GM12878 (cell line): ENCODE measurements around the gene DMD. TPM values are rescaled to one million over a fixed set of nuclear protein-coding genes. Genes with fewer than 3 reads are reported as not detected.

Experiments
- ATAC-seq: fragments of 200-7000 bp; cut with Tn5 transposase; 3 replicates; pipeline ENCODE4 v1.9.1; 2020; ENCODE audit warnings: mild to moderate bottlenecking, moderate library complexity
- BruUV-seq: library from RNA; stranded (reverse); fragments of 400-500 nt; replicated peaks from 2 replicates; lab custom pipeline; 2021; lab: Mats Ljungman, UMichigan
- CTCF ChIA-PET: fragments of 300-600 bp; sonication (Branson Sonifier 250); formaldehyde crosslinking; extraction: SDS; loops from one replicate; lab custom pipeline; 2021; ENCODE audit warnings: inconsistent platforms; lab: Yijun Ruan, JAX
- POLR2A ChIA-PET: fragments of 350-600 bp; formaldehyde crosslinking; extraction: SDS; loops from one replicate; lab custom pipeline; 2021; ENCODE audit warnings: inconsistent platforms; lab: Charles Lee
- RAD21 ChIA-PET: fragments of 300-600 bp; sonication (Branson Sonifier 250); formaldehyde crosslinking; loops from one replicate; lab custom pipeline; 2023; ENCODE audit warnings: antibody characterized with exemption; ENCODE audit not compliant: unreplicated experiment; lab: Charles Lee
- SMC1A ChIA-PET: fragments of 300-600 bp; sonication (Branson Sonifier 250); formaldehyde crosslinking; loops from one replicate; lab custom pipeline; 2023; ENCODE audit not compliant: unreplicated experiment, uncharacterized antibody; lab: Charles Lee
- DNase-seq: peaks from one replicate; pipeline ENCODE4 v3.0.0-alpha.2; 2011; ENCODE audit warnings: low read depth, low spot score
- FAIRE-seq: peaks from 3 replicates; lab custom pipeline; 2011; peaks lifted over from hg19 to GRCh38; lab: Jason Lieb, UNC
- H2AFZ ChIP-seq: 2 replicates; pipeline ENCODE4 v1.6.0; 2011; ENCODE audit warnings: low read depth, low read length, control low read depth; ENCODE audit not compliant: control insufficient read depth
- H3K27ac ChIP-seq: 2 replicates; pipeline ENCODE4 v1.5.1; 2011; ENCODE audit warnings: control low read depth; ENCODE audit not compliant: control insufficient read depth, insufficient read depth
- H3K27me3 ChIP-seq, 2 experiments: replicated peaks in 1 of 2; 2 replicates each; pipeline versions ENCODE4 v1.6.0 to v1.6.1; 2011; ENCODE audit warnings: low read length in 1 of 2; ENCODE audit not compliant: control insufficient read depth in 2 of 2, insufficient read depth in 2 of 2
- H3K36me3 ChIP-seq, 2 experiments: 2 replicates each; pipeline ENCODE4 v1.5.1; 2011; ENCODE audit warnings: low read length in 1 of 2; ENCODE audit not compliant: control insufficient read depth in 2 of 2, insufficient read depth in 2 of 2
- H3K4me1 ChIP-seq: 2 replicates; pipeline ENCODE4 v1.6.1; 2011; ENCODE audit warnings: mild to moderate bottlenecking, low read length, moderate library complexity, mixed read lengths; ENCODE audit not compliant: control insufficient read depth, insufficient read depth
- H3K4me2 ChIP-seq: 2 replicates; pipeline ENCODE4 v1.6.0; 2011; ENCODE audit warnings: control low read depth; ENCODE audit not compliant: control insufficient read depth, insufficient read depth
- H3K4me3 ChIP-seq: fragments of 200-600 bp; sonication (generic); 2 replicates; pipeline ENCODE4 v1.5.1; 2016
- H3K79me2 ChIP-seq: 2 replicates; pipeline ENCODE4 v1.6.0; 2011; ENCODE audit warnings: low read length; ENCODE audit not compliant: control insufficient read depth, insufficient read depth
- H3K9ac ChIP-seq: 2 replicates; pipeline ENCODE4 v1.8.0; 2011; ENCODE audit warnings: low read length, control low read depth, mixed read lengths; ENCODE audit not compliant: control insufficient read depth, insufficient read depth
- H3K9me3 ChIP-seq: replicated peaks from 3 replicates; pipeline ENCODE4 v1.5.1; 2011; ENCODE audit warnings: mild to moderate bottlenecking, low read length; ENCODE audit not compliant: control insufficient read depth, insufficient read depth
- H4K20me1 ChIP-seq: 2 replicates; pipeline ENCODE4 v1.6.0; 2011; ENCODE audit not compliant: control insufficient read depth, insufficient read depth
- DPF2 ChIP-seq: fragments of 450-650 bp; IDR thresholded peaks from 2 replicates; pipeline ENCODE4 v1.6.1; 2017; ENCODE audit warnings: mild to moderate bottlenecking
- FOXK2 ChIP-seq: fragments of 450-650 bp; IDR thresholded peaks from 2 replicates; pipeline ENCODE4 v1.6.1; 2017; ENCODE audit warnings: mild to moderate bottlenecking, moderate library complexity
- JUNB ChIP-seq: IDR thresholded peaks from 2 replicates; pipeline ENCODE4 v1.6.1; 2016; ENCODE audit warnings: antibody characterized with exemption, mild to moderate bottlenecking
- PAX8 ChIP-seq: fragments of 450-650 bp; IDR thresholded peaks from 2 replicates; pipeline ENCODE4 v1.6.1; 2017; ENCODE audit warnings: mild to moderate bottlenecking, moderate library complexity
- SP1 ChIP-seq: IDR thresholded peaks from one replicate; pipeline ENCODE4 v1.6.1; 2011; ENCODE audit warnings: low read depth, low read length
- SREBF2 ChIP-seq: IDR thresholded peaks from 2 replicates; pipeline ENCODE4 v1.6.1; 2012; ENCODE audit warnings: mild to moderate bottlenecking, low read length
- ZNF274 ChIP-seq: IDR thresholded peaks from one replicate; pipeline ENCODE4 v1.8.0; 2011; ENCODE audit not compliant: insufficient read length, insufficient read depth
- WGBS: methylation state at CpG from one replicate; pipeline ENCODE4 v1.1.6; 2016; ENCODE audit warnings: low lambda C conversion rate; ENCODE audit not compliant: insufficient replicate concordance, insufficient coverage; ENCODE audit errors: missing lambda C conversion rate; 5-methylcytosine and 5-hydroxymethylcytosine counted together
- in situ Hi-C: fragments of 300-500 bp; cut with MboI; formaldehyde crosslinking; loops from 9 replicates; pipeline ENCODE4 v1.14.3; 2018; ENCODE audit warnings: mixed read lengths
- intact Hi-C: fragments of 100-400 bp; cut with micrococcal nuclease; formaldehyde crosslinking; loops from one replicate; pipeline ENCODE4 v1.14.2; 2022; ENCODE audit not compliant: unreplicated experiment
- polyA plus RNA-seq, 11 experiments: library from polyadenylated mRNA; depleted of rRNA in 4 of 11; unstranded in 6 of 11; stranded (reverse) in 5 of 11; fragments of >200 nt; fragmentation: Nextera tagmentation in 4 of 11; fragmentation: Illumina TruSeq in 1 of 11; extraction: Ambion mirVana in 4 of 11; extraction: Trizol in 1 of 11; gene quantifications; 1 replicate in 1 of 11; 2 replicates in 10 of 11; pipeline versions ENCODE4 v1.2.1 to v1.2.3, GENCODE V29; 2011 to 2016; ENCODE audit warnings: inconsistent platforms in 2 of 11, missing spikeins in 2 of 11, low read depth in 1 of 11
- total RNA-seq, 4 experiments: library from RNA; depleted of rRNA in 3 of 4; stranded (reverse); fragments of >200 nt in 3 of 4; fragmentation: Illumina TruSeq in 1 of 4; extraction: Trizol in 1 of 4; gene quantifications; 2 replicates each; pipeline versions ENCODE4 v1.2.1 to v1.2.3, GENCODE V29; 2013 to 2021
- TF ChIP-seq, protein P1 (sequence below): fragments of 450-650 bp; IDR thresholded peaks from 2 replicates; pipeline ENCODE4 v1.6.1; 2016; ENCODE audit warnings: mild to moderate bottlenecking
- TF ChIP-seq, protein P2 (sequence below): fragments of 450-650 bp; conservative IDR thresholded peaks from 2 replicates; pipeline ENCODE4 v1.6.1; 2017; ENCODE audit warnings: mild to moderate bottlenecking, moderate library complexity
- TF ChIP-seq, protein P3 (sequence below): fragments of 450-650 bp; IDR thresholded peaks from 2 replicates; pipeline ENCODE4 v1.6.1; 2018; ENCODE audit warnings: borderline replicate concordance, mild to moderate bottlenecking; ENCODE audit not compliant: partially characterized antibody

The DMD gene
- total and polyA plus RNA-seq, 10 of the 15 experiments (the other 5 are each of a cell fraction or from before 2014, with no cell fraction given) = 1.4 to 24.3 (median 4.3) TPM

DNA sequence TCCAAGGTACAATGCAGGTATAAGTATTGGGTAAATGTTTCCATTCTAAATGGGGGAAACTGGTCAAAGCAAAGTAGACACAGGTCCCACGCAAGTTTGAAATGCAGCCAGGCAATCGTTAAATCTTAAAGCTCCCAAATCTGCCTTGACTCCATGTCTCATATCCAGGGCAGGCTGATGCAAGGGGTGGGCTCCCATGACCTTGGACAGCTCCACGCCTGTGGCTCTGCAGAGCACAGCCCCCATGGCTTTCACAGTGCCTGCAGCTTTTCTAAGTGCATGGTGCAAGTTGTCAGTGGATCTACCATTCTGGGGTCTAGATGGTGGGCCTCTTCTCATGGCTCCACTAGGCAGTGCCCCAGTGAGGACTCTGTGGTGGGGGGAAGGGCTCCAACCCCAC lies 436.4 kb downstream of the DMD start:
- Histone ChIP-seq H3K79me2 (no peaks in the 10 kb centered on the region), H3K4me2 (no peak overlapping the region), H3K9me3 (no peaks in the 10 kb centered on the region), H3K27ac (no peak overlapping the region), H3K4me1 (no peaks in the 10 kb centered on the region), H4K20me1 (no peaks in the 10 kb centered on the region), H3K9ac (no peak overlapping the region), H3K27me3 (no peaks in the 10 kb centered on the region), H2AFZ (no peak overlapping the region), H3K4me3 (no peak overlapping the region), H3K36me3 (no peaks in the 10 kb centered on the region)
- CTCF ChIA-PET = no interaction called here
- RAD21 ChIA-PET = no interaction called here
- SMC1A ChIA-PET = no interaction called here
- BruUV-seq = no TSS peak
- TF ChIP-seq, protein P1, sequence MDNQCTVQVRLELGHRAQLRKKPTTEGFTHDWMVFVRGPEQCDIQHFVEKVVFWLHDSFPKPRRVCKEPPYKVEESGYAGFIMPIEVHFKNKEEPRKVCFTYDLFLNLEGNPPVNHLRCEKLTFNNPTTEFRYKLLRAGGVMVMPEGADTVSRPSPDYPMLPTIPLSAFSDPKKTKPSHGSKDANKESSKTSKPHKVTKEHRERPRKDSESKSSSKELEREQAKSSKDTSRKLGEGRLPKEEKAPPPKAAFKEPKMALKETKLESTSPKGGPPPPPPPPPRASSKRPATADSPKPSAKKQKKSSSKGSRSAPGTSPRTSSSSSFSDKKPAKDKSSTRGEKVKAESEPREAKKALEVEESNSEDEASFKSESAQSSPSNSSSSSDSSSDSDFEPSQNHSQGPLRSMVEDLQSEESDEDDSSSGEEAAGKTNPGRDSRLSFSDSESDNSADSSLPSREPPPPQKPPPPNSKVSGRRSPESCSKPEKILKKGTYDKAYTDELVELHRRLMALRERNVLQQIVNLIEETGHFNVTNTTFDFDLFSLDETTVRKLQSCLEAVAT = no peak
- DNase-seq = no peak
- FAIRE-seq = no peak
- no peak for ATAC-seq
- 30% methylated on average over 3 of the region's 3 CpGs for WGBS
- in situ Hi-C loops (no loop called here), intact Hi-C loops (no loop called here)
- POLR2A ChIA-PET = no interaction called here

DNA sequence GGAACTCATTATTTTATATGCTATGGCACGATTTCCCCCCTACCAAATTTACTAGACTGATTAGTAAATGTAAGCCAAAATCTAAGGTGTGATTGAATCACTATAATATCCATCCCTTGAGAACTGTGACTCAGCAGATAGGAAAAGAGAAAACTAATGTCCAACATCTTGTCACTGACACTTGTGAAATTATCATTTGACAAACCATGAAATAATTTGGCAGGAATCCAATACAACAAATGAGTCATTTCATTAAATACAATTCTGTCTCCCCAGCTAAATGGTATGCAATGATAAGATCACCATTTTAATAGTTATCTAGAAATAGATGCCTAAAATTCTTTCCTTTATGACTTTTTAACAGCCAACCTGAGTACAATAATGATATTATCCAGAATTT lies 462.3 kb downstream of the DMD start:
- RAD21 ChIA-PET = no interaction called here
- in situ Hi-C loops = no loop called here
- Histone ChIP-seq H3K9ac (no peak overlapping the region), H3K27me3 (no peaks in the 10 kb centered on the region), H3K4me3 (no peak overlapping the region), H3K36me3 (no peaks in the 10 kb centered on the region), H3K9me3 (no peaks in the 10 kb centered on the region; the same call in 2 of the 3 replicates), H3K4me1 (no peaks in the 10 kb centered on the region), H3K27ac (no peak overlapping the region), H3K79me2 (no peaks in the 10 kb centered on the region), H2AFZ (no peak overlapping the region), H4K20me1 (no peaks in the 10 kb centered on the region), H3K4me2 (no peak overlapping the region)
- intact Hi-C loops = no loop called here
- DNase-seq = no peak
- POLR2A ChIA-PET = no interaction called here
- WGBS = 0% methylated on average over 1 of the region's 1 CpG
- SMC1A ChIA-PET = no interaction called here
- CTCF ChIA-PET = no interaction called here
- ATAC-seq = no peak
- FAIRE-seq = no peak
- BruUV-seq = no TSS peak
- TF ChIP-seq SP1 = no peak
- TF ChIP-seq, protein P2, sequence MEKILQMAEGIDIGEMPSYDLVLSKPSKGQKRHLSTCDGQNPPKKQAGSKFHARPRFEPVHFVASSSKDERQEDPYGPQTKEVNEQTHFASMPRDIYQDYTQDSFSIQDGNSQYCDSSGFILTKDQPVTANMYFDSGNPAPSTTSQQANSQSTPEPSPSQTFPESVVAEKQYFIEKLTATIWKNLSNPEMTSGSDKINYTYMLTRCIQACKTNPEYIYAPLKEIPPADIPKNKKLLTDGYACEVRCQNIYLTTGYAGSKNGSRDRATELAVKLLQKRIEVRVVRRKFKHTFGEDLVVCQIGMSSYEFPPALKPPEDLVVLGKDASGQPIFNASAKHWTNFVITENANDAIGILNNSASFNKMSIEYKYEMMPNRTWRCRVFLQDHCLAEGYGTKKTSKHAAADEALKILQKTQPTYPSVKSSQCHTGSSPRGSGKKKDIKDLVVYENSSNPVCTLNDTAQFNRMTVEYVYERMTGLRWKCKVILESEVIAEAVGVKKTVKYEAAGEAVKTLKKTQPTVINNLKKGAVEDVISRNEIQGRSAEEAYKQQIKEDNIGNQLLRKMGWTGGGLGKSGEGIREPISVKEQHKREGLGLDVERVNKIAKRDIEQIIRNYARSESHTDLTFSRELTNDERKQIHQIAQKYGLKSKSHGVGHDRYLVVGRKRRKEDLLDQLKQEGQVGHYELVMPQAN = no peak
- TF ChIP-seq FOXK2 = no peak
- TF ChIP-seq PAX8 = no peak
- no peak for TF ChIP-seq DPF2
- no peak for TF ChIP-seq ZNF274
- TF ChIP-seq, protein P3, sequence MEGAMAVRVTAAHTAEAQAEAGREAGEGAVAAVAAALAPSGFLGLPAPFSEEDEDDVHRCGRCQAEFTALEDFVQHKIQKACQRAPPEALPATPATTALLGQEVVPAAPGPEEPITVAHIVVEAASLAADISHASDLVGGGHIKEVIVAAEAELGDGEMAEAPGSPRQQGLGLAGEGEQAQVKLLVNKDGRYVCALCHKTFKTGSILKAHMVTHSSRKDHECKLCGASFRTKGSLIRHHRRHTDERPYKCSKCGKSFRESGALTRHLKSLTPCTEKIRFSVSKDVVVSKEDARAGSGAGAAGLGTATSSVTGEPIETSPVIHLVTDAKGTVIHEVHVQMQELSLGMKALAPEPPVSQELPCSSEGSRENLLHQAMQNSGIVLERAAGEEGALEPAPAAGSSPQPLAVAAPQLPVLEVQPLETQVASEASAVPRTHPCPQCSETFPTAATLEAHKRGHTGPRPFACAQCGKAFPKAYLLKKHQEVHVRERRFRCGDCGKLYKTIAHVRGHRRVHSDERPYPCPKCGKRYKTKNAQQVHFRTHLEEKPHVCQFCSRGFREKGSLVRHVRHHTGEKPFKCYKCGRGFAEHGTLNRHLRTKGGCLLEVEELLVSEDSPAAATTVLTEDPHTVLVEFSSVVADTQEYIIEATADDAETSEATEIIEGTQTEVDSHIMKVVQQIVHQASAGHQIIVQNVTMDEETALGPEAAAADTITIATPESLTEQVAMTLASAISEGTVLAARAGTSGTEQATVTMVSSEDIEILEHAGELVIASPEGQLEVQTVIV = no peak
- TF ChIP-seq SREBF2 = no peak
- TF ChIP-seq JUNB = no peak
